WTC11 (cell line): Measurements from ENCODE around the gene CLEC10A. TPM values are rescaled to one million over a fixed set of nuclear protein-coding genes. Genes with fewer than 3 reads are reported as not detected.
A peak's percentile ranks its signal among the peaks of the same experiment; 100 is the strongest.
"Not testable (repeated sequence)": the region's sequence is repeated elsewhere in the genome, so short reads cannot be mapped to it uniquely, and the experiment has no call there.

ENCODE experiments used
- ATAC-seq: fragments of 200-7000 bp; cut with Tn5 transposase; 2 replicates; pipeline ENCODE4 v1.10.0; 2021; ENCODE audit warnings: mild to moderate bottlenecking, moderate library complexity
- CTCF ChIA-PET: fragments of 300-600 bp; sonication (Branson Sonifier 250); formaldehyde crosslinking; loops from one replicate; lab custom pipeline; 2021; ENCODE audit warnings: antibody characterized with exemption; lab: Charles Lee
- POLR2A ChIA-PET: fragments of 350-600 bp; sonication (Branson Sonifier 250); formaldehyde crosslinking; loops from one replicate; lab custom pipeline; 2021; ENCODE audit warnings: antibody characterized with exemption; lab: Charles Lee
- DNase-seq: peaks from one replicate; pipeline ENCODE4 v3.0.0; 2021; ENCODE audit warnings: low spot score
- H3K27ac Mint-ChIP-seq: 2 replicates; pipeline ENCODE4 v1.8.0; 2021; ENCODE audit warnings: mixed read lengths
- H3K27me3 Mint-ChIP-seq: 2 replicates; pipeline ENCODE4 v1.8.0; 2021; ENCODE audit warnings: low read depth, mild to moderate bottlenecking, moderate library complexity, mixed read lengths
- H3K36me3 Mint-ChIP-seq: 2 replicates; pipeline ENCODE4 v1.8.0; 2021; ENCODE audit warnings: mixed read lengths
- H3K4me1 Mint-ChIP-seq: 2 replicates; pipeline ENCODE4 v1.8.0; 2022; ENCODE audit warnings: mixed read lengths
- H3K4me3 Mint-ChIP-seq: 2 replicates; pipeline ENCODE4 v1.8.0; 2021; ENCODE audit warnings: mild to moderate bottlenecking, moderate library complexity, mixed read lengths
- H3K9me3 Mint-ChIP-seq: 2 replicates; pipeline ENCODE4 v1.8.0; 2021; ENCODE audit warnings: mixed read lengths
- ELF4 ChIP-seq: sonication (generic); formaldehyde crosslinking; IDR thresholded peaks from 2 replicates; pipeline ENCODE4 v1.8.1; 2022; ENCODE audit warnings: low read depth, mild to moderate bottlenecking, moderate library complexity, missing genetic modification reagents
- ERG ChIP-seq: fragments of 250-450 bp; sonication (Bioruptor Pico); IDR thresholded peaks from 2 replicates; pipeline ENCODE4 v1.8.0; 2021; ENCODE audit warnings: mild to moderate bottlenecking
- FOXP1 ChIP-seq: sonication (generic); formaldehyde crosslinking; IDR thresholded peaks from 2 replicates; pipeline ENCODE4 v1.8.0; 2022; ENCODE audit warnings: missing genetic modification reagents, mild to moderate bottlenecking, moderate library complexity, borderline replicate concordance
- HMGXB4 ChIP-seq: sonication (generic); formaldehyde crosslinking; IDR thresholded peaks from 2 replicates; pipeline ENCODE4 v1.8.1; 2023; ENCODE audit warnings: mild to moderate bottlenecking, moderate library complexity, missing genetic modification reagents
- MYBL2 ChIP-seq: sonication (generic); formaldehyde crosslinking; IDR thresholded peaks from 2 replicates; pipeline ENCODE4 v1.8.1; 2023; ENCODE audit warnings: mild to moderate bottlenecking, moderate library complexity, missing genetic modification reagents
- NFATC4 ChIP-seq: fragments of 250-450 bp; sonication (Bioruptor Pico); IDR thresholded peaks from 2 replicates; pipeline ENCODE4 v1.9.0; 2021; ENCODE audit warnings: mild to moderate bottlenecking
- NFE2L1 ChIP-seq: sonication (generic); formaldehyde crosslinking; IDR thresholded peaks from 2 replicates; pipeline ENCODE4 v1.8.1; 2023; ENCODE audit warnings: missing genetic modification reagents
- NR2C2 ChIP-seq: sonication (generic); formaldehyde crosslinking; IDR thresholded peaks from 2 replicates; pipeline ENCODE4 v1.8.0; 2022; ENCODE audit warnings: mild to moderate bottlenecking, missing genetic modification reagents
- RELA ChIP-seq: sonication (generic); formaldehyde crosslinking; IDR thresholded peaks from 2 replicates; pipeline ENCODE4 v1.8.1; 2022; ENCODE audit warnings: missing genetic modification reagents, mild to moderate bottlenecking, borderline replicate concordance
- RORB ChIP-seq: fragments of 250-450 bp; sonication (Bioruptor Pico); IDR thresholded peaks from 2 replicates; pipeline ENCODE4 v1.9.0; 2021; ENCODE audit warnings: mild to moderate bottlenecking
- SMAD3 ChIP-seq: sonication (generic); formaldehyde crosslinking; IDR thresholded peaks from 2 replicates; pipeline ENCODE4 v1.8.0; 2022; ENCODE audit warnings: missing genetic modification reagents, mild to moderate bottlenecking, borderline replicate concordance
- STAT6 ChIP-seq: sonication (generic); formaldehyde crosslinking; conservative IDR thresholded peaks from 2 replicates; pipeline ENCODE4 v1.8.1; 2023; ENCODE audit warnings: mild to moderate bottlenecking, low read depth, missing genetic modification reagents, moderate library complexity
- TEAD4 ChIP-seq: sonication (generic); formaldehyde crosslinking; IDR thresholded peaks from 2 replicates; pipeline ENCODE4 v1.8.0; 2022; ENCODE audit warnings: mild to moderate bottlenecking, missing genetic modification reagents
- USF1 ChIP-seq: sonication (generic); formaldehyde crosslinking; IDR thresholded peaks from 2 replicates; pipeline ENCODE4 v1.8.0; 2022; ENCODE audit warnings: mild to moderate bottlenecking, missing genetic modification reagents
- USF2 ChIP-seq: sonication (generic); formaldehyde crosslinking; IDR thresholded peaks from 2 replicates; pipeline ENCODE4 v1.8.1; 2023; ENCODE audit warnings: mild to moderate bottlenecking, missing genetic modification reagents, moderate library complexity
- ZNF232 ChIP-seq: sonication (generic); formaldehyde crosslinking; IDR thresholded peaks from 2 replicates; pipeline ENCODE4 v1.8.0; 2022; ENCODE audit warnings: mild to moderate bottlenecking, missing genetic modification reagents
- ZNF396 ChIP-seq: fragments of 250-450 bp; sonication (Bioruptor Pico); IDR thresholded peaks from 2 replicates; pipeline ENCODE4 v1.8.0; 2021; ENCODE audit warnings: mild to moderate bottlenecking, moderate library complexity, borderline replicate concordance
- total RNA-seq: library from RNA; stranded (reverse); gene quantifications from 3 replicates; pipeline ENCODE4 v1.2.3, GENCODE V29; 2021

The CLEC10A gene
- total RNA-seq, 1 experiment from 2014 or later, result not detected

- ChIA-PET CTCF (interaction anchor here (1.0 to 3.9 kb wide), 29 partner anchors 11 to 537 kb away, joined by 3 to 104 read pairs (median 6); partner anchors contain the start of genes ACADVL, ASGR2, BCL6B and DLG4), POLR2A (interaction anchor here (0.7 kb wide), 1 partner anchor 131 kb away, joined by 3 read pairs; no protein-coding TSS in a partner anchor)
- not testable (repeated sequence) for H3K36me3 Mint-ChIP-seq, H3K9me3 Mint-ChIP-seq, ATAC-seq, DNase-seq, H3K4me1 Mint-ChIP-seq, H3K27ac Mint-ChIP-seq
- Mint-ChIP-seq H3K27me3 (peaks cover 51% of the 10 kb centered on the region), H3K4me3 (peak overlapping the region; percentile 80)
- peak; percentile 88 for TF ChIP-seq USF2 (CRISPR knock-in tag)
- peak; percentile 86 for TF ChIP-seq USF1
These were observed 33.2 kb downstream of the CLEC10A start for GRCh38 chr17:7046725-7047397.

GRCh38 chr17:7046127-7046724 lies 33.8 kb downstream of the CLEC10A start:
- Mint-ChIP-seq H3K4me3 (peak overlapping the region; percentile 80), H3K4me1 (peaks cover 16% of the 10 kb centered on the region), H3K9me3 (no peaks in the 10 kb centered on the region), H3K27me3 (peaks cover 52% of the 10 kb centered on the region), H3K27ac (no peak overlapping the region), H3K36me3 (no peaks in the 10 kb centered on the region)
- POLR2A ChIA-PET, result interaction anchor here (0.6 to 0.7 kb wide), 2 partner anchors 10 to 131 kb away, joined by 3 read pairs; partner anchors contain the start of gene SLC16A13
- ATAC-seq (peak; percentile 18), DNase-seq (peak; percentile 65)
- CTCF ChIA-PET, result interaction anchor here (0.6 to 3.9 kb wide), 47 partner anchors 8 to 670 kb away, joined by 3 to 104 read pairs (median 4); partner anchors contain the start of genes ACADVL, ACAP1, ASGR1 and ASGR2
- TF ChIP-seq SMAD3 (no peak), FOXP1 (no peak), TEAD4 (CRISPR knock-in tag) (no peak), RELA (CRISPR knock-in tag) (no peak), NFE2L1 (CRISPR knock-in tag) (no peak), HMGXB4 (CRISPR knock-in tag) (no peak), RORB (CRISPR knock-in tag) (no peak), ELF4 (CRISPR knock-in tag) (no peak), ERG (CRISPR knock-in tag) (no peak), NFATC4 (CRISPR knock-in tag) (no peak), MYBL2 (no peak), ZNF232 (CRISPR knock-in tag) (no peak), ZNF396 (no peak), NR2C2 (CRISPR knock-in tag) (no peak), STAT6 (CRISPR knock-in tag) (no peak)
